HG03039 (cell line): ENCODE results near the gene BPIFA2.

Source experiments
- ATAC-seq: cut with Tn5 transposase; IDR thresholded peaks from one replicate; pipeline ENCODE4 v1.9.1; 2021; ENCODE audit warnings: mild to moderate bottlenecking, moderate library complexity; ENCODE audit not compliant: unreplicated experiment

The BPIFA2 gene

DNA sequence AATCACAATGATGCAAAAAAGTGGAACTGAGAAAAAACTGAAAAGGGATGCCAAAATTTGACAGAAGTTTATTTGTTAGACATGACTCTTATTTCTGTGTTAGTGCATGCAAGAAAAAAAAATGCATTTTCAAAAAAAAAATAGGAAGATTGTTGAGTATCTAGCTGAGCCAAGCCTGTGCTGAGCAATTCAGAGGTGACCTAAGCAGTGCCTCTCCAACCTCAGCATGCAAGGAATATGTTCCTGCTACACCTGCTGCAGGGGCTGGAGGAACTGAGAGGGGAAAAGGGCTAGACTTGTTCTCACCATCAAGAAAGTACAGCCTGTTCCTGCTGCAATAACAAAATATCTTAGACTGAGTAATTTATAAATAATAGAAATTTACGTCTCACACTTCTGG is 24.0 kb downstream of the BPIFA2 start:
- no peak for ATAC-seq

- no peak for ATAC-seq
Measured at GRCh38 chr20:33192912-33193501, 25.0 kb downstream of the BPIFA2 start.

DNA sequence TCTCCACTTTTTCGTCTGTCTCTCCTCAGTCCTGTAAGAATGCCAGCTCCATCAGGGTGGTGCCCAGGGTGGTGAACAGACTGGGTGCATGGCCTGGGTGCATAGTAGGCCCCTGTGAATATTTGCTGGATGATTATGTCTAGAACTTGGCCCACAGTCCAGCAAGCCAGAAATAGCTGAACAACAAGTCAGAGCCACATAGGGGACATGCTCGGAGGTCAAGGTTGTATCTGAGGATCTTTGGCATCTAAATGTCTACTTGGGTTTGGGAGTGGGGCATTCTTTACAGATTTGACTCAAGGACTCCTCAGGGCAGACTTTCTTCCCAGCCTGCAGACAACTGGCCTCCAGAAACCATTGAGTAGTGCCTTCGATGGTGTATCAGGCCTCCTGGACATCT is 31.1 kb downstream of the BPIFA2 start:
- no peak for ATAC-seq

DNA sequence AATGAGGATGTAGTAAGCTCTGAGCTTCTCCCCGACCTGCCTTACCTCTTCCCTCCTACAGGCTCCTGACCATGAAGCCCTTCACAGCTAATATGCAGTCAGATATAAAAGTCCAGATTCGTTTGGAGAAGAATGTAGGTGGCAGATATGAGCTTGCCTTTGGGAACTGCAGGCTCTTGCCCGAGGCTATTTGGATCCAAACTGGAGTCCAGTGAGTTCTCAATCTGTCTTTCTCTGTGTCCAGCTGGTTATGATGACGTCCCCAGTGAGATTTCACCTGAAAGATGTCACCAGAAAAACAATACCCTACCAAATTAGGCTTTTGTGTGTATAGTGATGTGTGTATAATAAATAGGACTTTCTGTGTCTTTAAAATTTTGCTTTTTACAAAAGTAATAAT is 34.5 kb downstream of the BPIFA2 start:
- no peak for ATAC-seq

GRCh38 chr20:33203444-33203843 is 35.5 kb downstream of the BPIFA2 start:
- no peak for ATAC-seq

DNA sequence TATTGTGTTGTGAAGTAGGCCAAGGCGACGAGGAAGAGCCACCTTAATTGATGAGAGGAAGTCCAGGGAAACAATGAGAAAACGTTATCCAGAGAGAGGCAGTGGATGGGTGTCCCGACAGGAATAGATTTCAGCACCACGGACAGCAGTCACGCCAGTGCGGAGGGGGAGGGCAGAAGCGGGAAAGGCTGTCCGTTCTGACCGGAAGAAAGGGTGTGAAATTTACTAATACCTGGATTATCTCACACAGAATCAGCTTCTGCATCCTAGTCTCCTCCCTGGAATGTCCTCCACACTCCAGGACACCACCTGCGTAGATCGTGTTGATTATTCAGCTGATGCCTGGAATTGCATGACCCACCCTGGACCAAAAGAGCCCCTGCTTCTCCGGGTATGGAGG is 41.8 kb downstream of the BPIFA2 start:
- ATAC-seq: no peak

- ATAC-seq: no peak
Measured at GRCh38 chr20:33210371-33210770, 42.4 kb downstream of the BPIFA2 start.

- no peak for ATAC-seq
Measured at GRCh38 chr20:33211817-33212424, 44.0 kb downstream of the BPIFA2 start.

DNA sequence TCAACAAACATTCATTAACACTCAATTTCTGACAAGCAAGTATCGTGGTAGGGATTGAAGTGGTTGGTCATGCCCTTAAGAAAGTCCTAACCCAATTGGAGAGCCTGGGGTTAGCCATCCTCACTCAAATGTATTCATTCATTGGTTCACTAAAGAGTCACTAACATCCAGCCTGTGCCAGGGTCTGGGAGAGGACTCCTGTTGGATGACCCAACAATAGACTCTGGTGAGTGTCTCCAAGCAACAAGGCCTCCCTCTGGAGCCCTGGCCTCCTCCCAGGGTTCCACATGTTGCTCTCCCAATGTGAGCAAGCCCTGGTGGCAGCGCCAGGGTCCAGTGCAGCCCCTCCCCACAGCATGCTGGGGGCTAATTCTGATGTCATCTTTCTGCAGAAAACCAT is 49.1 kb downstream of the BPIFA2 start, which contains the start of gene BPIFA3:
Gene BPIFA3 (plus strand): TSS at position 301 of the 400 bp plus-strand sequence. CDS start 185 bp downstream, outside the sequence.
- no peak for ATAC-seq

- no peak for ATAC-seq
Measured at GRCh38 chr20:33224399-33224798, 56.4 kb downstream of the BPIFA2 start.

- ATAC-seq: no peak
Measured at GRCh38 chr20:33229843-33230242, 61.9 kb downstream of the BPIFA2 start.
